HG03175 (cell line): ENCODE results near the gene VEGFB.

Source experiments
- ATAC-seq: cut with Tn5 transposase; IDR thresholded peaks from one replicate; pipeline ENCODE4 v1.9.1; 2021; ENCODE audit warnings: mild to moderate bottlenecking, moderate library complexity; ENCODE audit not compliant: unreplicated experiment

VEGFB gene

GRCh38 chr11:64245797-64246620 is 11.6 kb downstream of the VEGFB start:
- no peak for ATAC-seq

- peak; percentile 9 for ATAC-seq
Observed at GRCh38 chr11:64246621-64246870, 12.2 kb downstream of the VEGFB start.

- peak; percentile 35 for ATAC-seq
Observed at GRCh38 chr11:64246871-64247728, 12.7 kb downstream of the VEGFB start, which contains the start of gene PPP1R14B. Gene PPP1R14B (minus strand): TSS chr11:64246943. CDS start chr11:64246673, 270 bp downstream.

GRCh38 chr11:64247729-64248531 is 13.5 kb downstream of the VEGFB start:
- no peak for ATAC-seq

- ATAC-seq = no peak
Observed at GRCh38 chr11:64248578-64248977, 14.2 kb downstream of the VEGFB start.

GRCh38 chr11:64249038-64249437 is 14.7 kb downstream of the VEGFB start:
- ATAC-seq = no peak

GRCh38 chr11:64249563-64250414 is 15.4 kb downstream of the VEGFB start:
- ATAC-seq = no peak

- no peak for ATAC-seq
Observed at GRCh38 chr11:64250415-64251015, 16.1 kb downstream of the VEGFB start.

GRCh38 chr11:64251016-64251752 is 16.8 kb downstream of the VEGFB start, which contains the start of gene PLCB3:
Gene PLCB3 (plus strand): TSS chr11:64251530. CDS start chr11:64251650, 120 bp downstream.
- peak; percentile 38 for ATAC-seq

GRCh38 chr11:64251753-64252002 is 17.3 kb downstream of the VEGFB start:
- ATAC-seq = no peak

GRCh38 chr11:64252003-64252872 is 17.9 kb downstream of the VEGFB start:
- no peak for ATAC-seq

- no peak for ATAC-seq
Observed at GRCh38 chr11:64253043-64253442, 18.7 kb downstream of the VEGFB start.

GRCh38 chr11:64253481-64253880 is 19.1 kb downstream of the VEGFB start:
- ATAC-seq = no peak

- ATAC-seq = no peak
Observed at GRCh38 chr11:64254326-64254725, 19.9 kb downstream of the VEGFB start.

- no peak for ATAC-seq
Observed at GRCh38 chr11:64255135-64256128, 21.0 kb downstream of the VEGFB start.

GRCh38 chr11:64256300-64256699 is 21.9 kb downstream of the VEGFB start:
- ATAC-seq = no peak

- no peak for ATAC-seq
Observed at GRCh38 chr11:64258356-64258755, 24.0 kb downstream of the VEGFB start.
